Measurements from ENCODE around the gene LDHB.
"Not testable (repeated sequence)": the region's sequence is repeated elsewhere in the genome, so short reads cannot be mapped to it uniquely, and the experiment has no call there.

The LDHB gene

DNA sequence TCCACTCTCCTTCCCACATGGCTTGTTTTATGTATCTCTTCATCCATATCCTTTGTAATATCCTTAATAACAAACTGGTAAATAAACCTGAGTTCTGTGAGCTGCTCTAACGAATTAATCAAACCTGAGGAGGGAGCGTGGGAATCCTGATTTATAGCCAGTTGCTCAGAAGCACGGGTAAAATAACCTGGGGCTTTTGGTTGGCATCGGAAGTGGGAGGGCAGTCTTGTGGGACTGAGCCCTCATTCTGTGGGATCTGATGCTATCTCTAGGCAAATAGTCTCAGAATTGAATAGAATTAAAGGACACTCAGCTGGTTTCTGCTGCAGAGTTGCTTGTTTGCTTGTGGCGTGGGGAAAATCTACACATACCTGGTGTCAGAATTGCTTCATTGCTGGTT, 17.5 kb upstream of the LDHB start:
- no peak overlapping the region for H3K4me3 ChIP-seq (ENCODE audit: low read depth, low read length, poor library complexity, severe bottlenecking)
- H3F3A ChIP-seq (ENCODE audit: insufficient read depth, low read length) = no peaks in the 10 kb centered on the region
- H3K9ac ChIP-seq (ENCODE audit: low read length) = no peak overlapping the region
- no peak overlapping the region for H3K4me2 ChIP-seq (ENCODE audit: low read length)
- TF ChIP-seq, protein P1, sequence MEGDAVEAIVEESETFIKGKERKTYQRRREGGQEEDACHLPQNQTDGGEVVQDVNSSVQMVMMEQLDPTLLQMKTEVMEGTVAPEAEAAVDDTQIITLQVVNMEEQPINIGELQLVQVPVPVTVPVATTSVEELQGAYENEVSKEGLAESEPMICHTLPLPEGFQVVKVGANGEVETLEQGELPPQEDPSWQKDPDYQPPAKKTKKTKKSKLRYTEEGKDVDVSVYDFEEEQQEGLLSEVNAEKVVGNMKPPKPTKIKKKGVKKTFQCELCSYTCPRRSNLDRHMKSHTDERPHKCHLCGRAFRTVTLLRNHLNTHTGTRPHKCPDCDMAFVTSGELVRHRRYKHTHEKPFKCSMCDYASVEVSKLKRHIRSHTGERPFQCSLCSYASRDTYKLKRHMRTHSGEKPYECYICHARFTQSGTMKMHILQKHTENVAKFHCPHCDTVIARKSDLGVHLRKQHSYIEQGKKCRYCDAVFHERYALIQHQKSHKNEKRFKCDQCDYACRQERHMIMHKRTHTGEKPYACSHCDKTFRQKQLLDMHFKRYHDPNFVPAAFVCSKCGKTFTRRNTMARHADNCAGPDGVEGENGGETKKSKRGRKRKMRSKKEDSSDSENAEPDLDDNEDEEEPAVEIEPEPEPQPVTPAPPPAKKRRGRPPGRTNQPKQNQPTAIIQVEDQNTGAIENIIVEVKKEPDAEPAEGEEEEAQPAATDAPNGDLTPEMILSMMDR (IDR thresholded peaks at IDR 0.05; ENCODE audit: low read length) = no peak
- no peak for TF ChIP-seq EZH2 (IDR thresholded peaks at IDR 0.05; ENCODE audit: borderline replicate concordance, low read length)
- H3K27me3 ChIP-seq (ENCODE audit: insufficient read depth, low read length) = no peaks in the 10 kb centered on the region
- no peaks in the 10 kb centered on the region for H4K20me1 ChIP-seq (ENCODE audit: insufficient read depth, low read length)
- H3K4me1 ChIP-seq (ENCODE audit: insufficient read depth, low read length, severe bottlenecking) = no peaks in the 10 kb centered on the region
- no peak overlapping the region for H2AFZ ChIP-seq (ENCODE audit: low read length)
- H3K9me2 ChIP-seq (ENCODE audit: low read depth, low read length) = no peaks in the 10 kb centered on the region
- no peaks in the 10 kb centered on the region for H3K9me3 ChIP-seq (ENCODE audit: low read length)
- no peak overlapping the region for H3K27ac ChIP-seq (ENCODE audit: low read depth, low read length, poor library complexity, severe bottlenecking)
- H3K36me3 ChIP-seq (ENCODE audit: insufficient read depth, low read length) = no peaks in the 10 kb centered on the region
- H3K79me2 ChIP-seq (ENCODE audit: insufficient read depth, low read length) = no peaks in the 10 kb centered on the region

DNA sequence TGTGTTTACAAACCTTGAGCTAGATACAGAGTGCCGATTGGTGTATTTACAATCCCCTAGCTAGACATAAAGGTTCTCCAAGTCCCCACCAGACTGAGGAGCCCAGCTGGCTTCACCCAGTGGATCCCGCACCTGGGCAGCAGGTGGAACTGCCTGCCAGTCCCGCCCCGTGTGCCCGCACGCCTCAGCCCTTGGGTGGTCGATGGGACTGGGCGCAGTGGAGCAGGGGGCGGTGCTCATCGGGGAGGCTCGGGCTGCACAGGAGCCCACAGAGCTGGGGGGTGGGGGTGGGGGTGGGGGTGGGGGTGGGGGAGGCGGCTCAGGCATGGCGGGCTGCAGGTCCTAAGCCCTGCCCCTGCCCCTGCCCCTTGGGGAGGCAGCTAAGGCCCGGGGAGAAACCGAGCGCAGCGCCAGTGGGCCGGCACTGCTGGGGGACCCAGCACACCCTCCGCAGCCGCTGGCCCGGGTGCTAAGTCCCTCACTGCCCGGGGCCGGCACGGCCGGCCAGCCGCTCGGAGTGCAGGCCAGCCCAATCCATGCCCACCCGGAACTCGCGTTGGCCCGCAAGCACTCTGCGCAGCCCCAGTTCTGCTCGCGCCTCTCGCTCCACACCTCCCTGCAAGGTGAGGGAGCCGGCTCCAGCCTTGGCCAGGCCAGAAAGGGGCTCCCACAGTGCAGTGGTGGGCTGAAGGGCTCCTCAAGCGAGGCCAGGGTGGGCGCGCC, 16.3 kb upstream of the LDHB start:
- not testable (repeated sequence) for H3F3A ChIP-seq (ENCODE audit: insufficient read depth, low read length); H3K9ac ChIP-seq (ENCODE audit: low read length); H2AFZ ChIP-seq (ENCODE audit: low read length); H3K9me3 ChIP-seq (ENCODE audit: low read length); H3K27ac ChIP-seq (ENCODE audit: low read depth, low read length, poor library complexity, severe bottlenecking); H3K79me2 ChIP-seq (ENCODE audit: insufficient read depth, low read length); H3K4me2 ChIP-seq (ENCODE audit: low read length); H3K27me3 ChIP-seq (ENCODE audit: insufficient read depth, low read length); H3K9me2 ChIP-seq (ENCODE audit: low read depth, low read length); H3K36me3 ChIP-seq (ENCODE audit: insufficient read depth, low read length); H4K20me1 ChIP-seq (ENCODE audit: insufficient read depth, low read length); H3K4me1 ChIP-seq (ENCODE audit: insufficient read depth, low read length, severe bottlenecking); H3K4me3 ChIP-seq (ENCODE audit: low read depth, low read length, poor library complexity, severe bottlenecking)

DNA sequence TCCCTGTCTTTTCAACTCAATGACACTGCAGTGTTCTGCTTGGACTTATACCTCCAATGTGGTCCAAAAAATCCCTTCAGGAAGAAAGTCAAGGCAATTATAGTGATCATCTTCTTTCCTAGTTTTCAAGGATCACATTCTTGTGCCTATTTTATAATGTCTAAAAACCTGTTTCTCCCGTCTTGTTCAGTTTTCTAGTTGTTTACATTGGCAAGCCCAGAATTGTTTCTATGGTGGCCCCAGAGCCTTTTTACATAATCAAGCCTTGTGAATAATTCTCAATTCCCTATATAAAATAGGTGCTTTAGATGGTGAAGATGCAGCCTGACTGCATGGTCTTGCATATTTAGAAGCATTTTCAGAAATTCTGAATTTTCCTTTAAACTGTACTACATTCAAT, 14.5 kb upstream of the LDHB start:
- H3K36me3 ChIP-seq (ENCODE audit: insufficient read depth, low read length) = no peaks in the 10 kb centered on the region
- H3K79me2 ChIP-seq (ENCODE audit: insufficient read depth, low read length) = no peaks in the 10 kb centered on the region

More for the DNA sequence above, 14.5 kb upstream of the LDHB start:
- Histone ChIP-seq H3K9me2 (ENCODE audit: low read depth, low read length) (no peaks in the 10 kb centered on the region), H3K9ac (ENCODE audit: low read length) (no peak overlapping the region), H3K4me2 (ENCODE audit: low read length) (no peak overlapping the region), H4K20me1 (ENCODE audit: insufficient read depth, low read length) (no peaks in the 10 kb centered on the region), H3K4me1 (ENCODE audit: insufficient read depth, low read length, severe bottlenecking) (no peaks in the 10 kb centered on the region), H3F3A (ENCODE audit: insufficient read depth, low read length) (no peaks in the 10 kb centered on the region), H3K9me3 (ENCODE audit: low read length) (no peaks in the 10 kb centered on the region), H2AFZ (ENCODE audit: low read length) (no peak overlapping the region), H3K27me3 (ENCODE audit: insufficient read depth, low read length) (no peaks in the 10 kb centered on the region), H3K4me3 (ENCODE audit: low read depth, low read length, poor library complexity, severe bottlenecking) (no peak overlapping the region), H3K27ac (ENCODE audit: low read depth, low read length, poor library complexity, severe bottlenecking) (no peak overlapping the region)
- TF ChIP-seq EZH2 (IDR thresholded peaks at IDR 0.05; ENCODE audit: borderline replicate concordance, low read length) = no peak
- TF ChIP-seq, protein P1 (IDR thresholded peaks at IDR 0.05; ENCODE audit: low read length) = no peak
